ENCODE data around the gene ENOX1.

DNA sequence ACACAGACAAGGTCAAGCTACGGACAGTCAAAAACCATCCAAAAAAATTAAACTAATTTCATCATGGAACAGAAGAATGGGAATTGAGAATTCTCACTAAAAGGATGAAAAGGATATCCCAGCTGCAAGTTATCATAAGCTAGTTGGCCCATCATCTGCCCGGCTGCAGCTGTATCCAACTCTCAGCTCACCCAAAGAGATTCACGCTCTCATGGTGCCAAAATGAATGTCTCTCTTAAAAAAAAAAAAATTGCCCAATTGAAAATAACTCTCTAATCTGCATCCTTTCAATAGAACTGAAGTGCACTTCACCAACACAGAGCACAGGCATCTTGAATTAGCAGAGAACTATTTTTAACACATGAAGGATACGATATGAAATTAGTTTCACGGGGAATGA, 20.0 kb downstream of the ENOX1 start:
- TF ChIP-seq, protein P1, sequence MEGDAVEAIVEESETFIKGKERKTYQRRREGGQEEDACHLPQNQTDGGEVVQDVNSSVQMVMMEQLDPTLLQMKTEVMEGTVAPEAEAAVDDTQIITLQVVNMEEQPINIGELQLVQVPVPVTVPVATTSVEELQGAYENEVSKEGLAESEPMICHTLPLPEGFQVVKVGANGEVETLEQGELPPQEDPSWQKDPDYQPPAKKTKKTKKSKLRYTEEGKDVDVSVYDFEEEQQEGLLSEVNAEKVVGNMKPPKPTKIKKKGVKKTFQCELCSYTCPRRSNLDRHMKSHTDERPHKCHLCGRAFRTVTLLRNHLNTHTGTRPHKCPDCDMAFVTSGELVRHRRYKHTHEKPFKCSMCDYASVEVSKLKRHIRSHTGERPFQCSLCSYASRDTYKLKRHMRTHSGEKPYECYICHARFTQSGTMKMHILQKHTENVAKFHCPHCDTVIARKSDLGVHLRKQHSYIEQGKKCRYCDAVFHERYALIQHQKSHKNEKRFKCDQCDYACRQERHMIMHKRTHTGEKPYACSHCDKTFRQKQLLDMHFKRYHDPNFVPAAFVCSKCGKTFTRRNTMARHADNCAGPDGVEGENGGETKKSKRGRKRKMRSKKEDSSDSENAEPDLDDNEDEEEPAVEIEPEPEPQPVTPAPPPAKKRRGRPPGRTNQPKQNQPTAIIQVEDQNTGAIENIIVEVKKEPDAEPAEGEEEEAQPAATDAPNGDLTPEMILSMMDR (IDR thresholded peaks at IDR 0.05) = no peak
- TF ChIP-seq POLR2A (IDR thresholded peaks at IDR 0.05) = no peak
